HG02885 (cell line): ENCODE data around the gene STN1.

Experiments used
- ATAC-seq: cut with Tn5 transposase; IDR thresholded peaks from one replicate; pipeline ENCODE4 v1.9.1; 2021; ENCODE audit warnings: mild to moderate bottlenecking; ENCODE audit not compliant: unreplicated experiment, poor library complexity

The STN1 gene

GRCh38 chr10:103872137-103872931, 45.6 kb downstream of the STN1 start:
- no peak for ATAC-seq

- no peak for ATAC-seq
These were observed 47.0 kb downstream of the STN1 start for GRCh38 chr10:103871006-103871405.

- ATAC-seq, result no peak
These were observed 47.5 kb downstream of the STN1 start for GRCh38 chr10:103870516-103870915.

DNA sequence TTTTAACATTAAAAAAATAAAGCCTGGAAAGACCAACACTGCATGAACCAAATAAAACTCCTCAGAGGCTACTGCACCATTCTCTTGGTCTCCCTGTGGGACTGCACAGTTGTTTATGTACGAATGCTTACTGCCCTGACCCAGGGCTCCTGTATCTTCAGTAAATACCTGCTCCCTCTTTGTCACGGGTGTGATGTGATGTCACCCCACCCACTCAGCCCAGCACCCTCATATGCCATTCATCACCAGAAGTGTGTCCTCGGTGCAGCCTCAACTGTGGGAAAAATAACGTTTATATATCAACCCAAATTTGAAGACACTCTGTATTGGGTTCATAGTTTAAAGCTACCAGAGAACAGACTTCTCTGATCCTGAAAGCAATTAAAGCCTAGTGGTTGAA, 48.6 kb downstream of the STN1 start:
- no peak for ATAC-seq

DNA sequence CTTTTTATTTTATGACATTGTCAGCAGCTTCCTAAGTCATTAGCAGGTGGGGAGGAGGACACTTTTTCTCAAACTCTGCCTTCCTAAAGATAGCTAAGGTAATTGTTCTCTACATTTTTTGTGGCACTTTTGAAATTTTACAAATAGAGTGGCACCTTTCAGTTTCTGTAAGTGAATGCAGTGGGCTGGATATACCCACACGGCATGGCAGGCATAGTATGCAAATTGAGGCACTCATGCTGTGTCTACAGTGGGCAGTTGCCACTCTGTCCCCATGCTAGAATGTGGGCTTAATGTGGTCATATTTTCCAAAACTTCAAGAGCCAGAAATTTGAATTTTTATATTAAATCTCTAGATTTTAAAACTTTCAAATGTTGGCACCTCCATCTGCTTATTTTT, 49.8 kb downstream of the STN1 start:
- no peak for ATAC-seq

- ATAC-seq, result no peak
These were observed 56.5 kb downstream of the STN1 start for GRCh38 chr10:103861505-103861904.

DNA sequence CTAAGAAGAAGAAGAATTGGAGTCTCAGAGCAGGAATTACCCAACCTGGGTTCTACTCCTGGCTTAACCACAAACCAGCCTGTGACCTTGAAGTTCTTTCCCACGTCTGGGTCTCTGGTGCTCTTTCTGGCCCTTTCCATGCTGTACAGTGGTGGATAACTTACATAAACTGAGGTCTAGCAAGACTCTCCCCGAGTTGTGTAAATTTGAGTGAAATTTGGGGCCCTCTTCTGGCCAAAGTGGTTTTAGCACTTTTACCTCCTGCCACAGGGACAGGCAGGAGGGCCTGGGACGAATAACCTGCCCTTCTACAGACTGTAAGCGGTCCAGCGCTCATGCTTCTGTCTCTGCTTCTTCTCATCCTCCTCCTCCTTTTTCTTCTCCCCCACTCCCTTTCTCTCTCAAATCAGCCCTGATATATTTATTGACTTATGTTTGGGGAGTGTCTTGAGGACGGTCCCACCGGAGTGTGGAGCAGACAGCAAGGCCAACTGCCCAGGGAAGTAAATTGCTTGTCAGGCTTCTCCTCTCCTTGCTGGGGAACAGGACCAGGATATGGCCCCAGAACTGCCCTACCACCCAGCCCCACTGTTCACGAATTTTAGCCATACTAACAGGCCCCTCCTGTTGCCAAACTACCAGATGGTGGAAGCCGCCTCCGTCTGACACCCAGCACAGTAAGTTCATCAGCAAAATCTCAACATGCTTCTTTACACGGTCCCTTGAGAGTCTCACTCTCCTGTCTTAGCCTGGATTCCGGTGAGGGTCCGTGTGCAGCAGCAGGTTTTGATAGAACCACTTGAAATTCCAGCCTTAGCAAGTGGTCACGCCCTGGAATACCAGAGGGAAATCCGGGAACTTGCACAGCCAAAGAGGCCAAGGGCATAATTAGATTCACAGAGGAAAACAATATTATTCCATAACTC, 58.6 kb downstream of the STN1 start:
- peak; percentile 76 for ATAC-seq

GRCh38 chr10:103858360-103858759, 59.6 kb downstream of the STN1 start:
- ATAC-seq, result no peak

GRCh38 chr10:103856797-103857170, 61.2 kb downstream of the STN1 start:
- ATAC-seq, result no peak

DNA sequence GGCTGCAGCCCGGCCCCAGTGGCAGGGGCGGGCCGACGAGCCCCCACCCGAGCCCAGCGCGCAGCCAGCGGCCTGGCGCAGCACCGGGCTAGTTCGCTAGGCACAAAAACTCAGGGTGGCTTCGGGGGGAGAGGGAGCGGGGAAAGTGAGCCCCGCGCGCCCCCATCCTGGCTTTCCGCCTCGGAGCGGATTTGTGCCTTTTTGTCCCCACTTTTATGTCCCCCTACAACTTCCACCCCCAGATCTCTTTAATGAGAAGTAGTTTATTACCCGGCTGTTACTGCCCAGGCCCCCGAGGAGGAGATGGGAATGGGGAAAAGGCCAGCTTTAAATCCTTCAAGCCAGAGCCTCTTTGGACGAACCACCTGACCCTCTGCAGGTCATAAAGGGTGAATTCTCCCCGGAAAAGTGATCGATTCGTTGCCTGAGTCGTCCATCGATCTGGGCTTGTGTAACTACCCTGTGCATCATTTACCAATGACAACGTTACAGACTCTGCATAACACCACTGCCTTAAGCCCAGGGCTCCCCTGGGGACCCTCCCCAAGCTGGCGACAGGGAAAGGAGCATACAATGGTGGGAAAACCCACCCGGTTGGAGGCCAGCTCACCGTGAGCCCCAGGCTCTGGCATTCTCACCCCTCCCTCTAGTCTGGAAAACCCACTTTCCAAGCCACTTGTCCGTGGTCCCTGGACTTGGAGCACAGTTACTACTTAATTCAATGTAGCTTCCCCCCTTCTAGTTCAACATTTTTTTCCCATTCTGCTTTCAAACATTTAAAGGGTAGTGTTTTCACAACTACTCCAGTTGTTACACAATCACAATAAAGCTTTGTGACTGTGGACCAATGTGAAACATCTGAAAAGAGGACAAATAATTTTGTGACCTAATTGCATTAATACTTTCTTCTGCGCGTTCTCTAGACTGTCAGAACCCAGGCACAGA, 61.9 kb downstream of the STN1 start:
- ATAC-seq, result no peak

- ATAC-seq, result no peak
These were observed 62.6 kb downstream of the STN1 start, which contains the start of gene SH3PXD2A for GRCh38 chr10:103855424-103855823. Gene SH3PXD2A, minus strand, starts transcription at chr10:103855576. Its CDS starts 310 bp downstream, at chr10:103855266.

GRCh38 chr10:103854686-103855391, 63.1 kb downstream of the STN1 start:
- no peak for ATAC-seq

DNA sequence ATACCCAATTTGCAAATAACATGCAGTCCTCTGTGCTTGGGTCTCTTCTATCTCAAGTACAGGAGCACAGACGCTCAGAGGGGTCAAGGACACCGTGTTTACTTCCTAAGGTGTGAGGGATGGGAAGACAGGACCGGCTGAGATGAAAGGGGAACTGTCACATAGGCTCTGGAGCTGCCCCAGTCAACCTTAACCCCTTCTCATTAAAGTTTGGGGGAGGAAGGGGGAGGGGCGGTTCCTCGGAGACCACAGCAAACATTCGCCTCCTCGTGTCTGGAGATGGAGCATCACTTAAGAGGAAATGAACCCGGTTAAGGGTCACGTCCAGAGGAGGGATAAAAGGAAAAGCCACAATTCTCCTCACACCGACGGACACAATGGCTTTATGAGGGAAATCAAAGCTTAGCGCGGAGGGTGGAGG, 63.7 kb downstream of the STN1 start:
- no peak for ATAC-seq

DNA sequence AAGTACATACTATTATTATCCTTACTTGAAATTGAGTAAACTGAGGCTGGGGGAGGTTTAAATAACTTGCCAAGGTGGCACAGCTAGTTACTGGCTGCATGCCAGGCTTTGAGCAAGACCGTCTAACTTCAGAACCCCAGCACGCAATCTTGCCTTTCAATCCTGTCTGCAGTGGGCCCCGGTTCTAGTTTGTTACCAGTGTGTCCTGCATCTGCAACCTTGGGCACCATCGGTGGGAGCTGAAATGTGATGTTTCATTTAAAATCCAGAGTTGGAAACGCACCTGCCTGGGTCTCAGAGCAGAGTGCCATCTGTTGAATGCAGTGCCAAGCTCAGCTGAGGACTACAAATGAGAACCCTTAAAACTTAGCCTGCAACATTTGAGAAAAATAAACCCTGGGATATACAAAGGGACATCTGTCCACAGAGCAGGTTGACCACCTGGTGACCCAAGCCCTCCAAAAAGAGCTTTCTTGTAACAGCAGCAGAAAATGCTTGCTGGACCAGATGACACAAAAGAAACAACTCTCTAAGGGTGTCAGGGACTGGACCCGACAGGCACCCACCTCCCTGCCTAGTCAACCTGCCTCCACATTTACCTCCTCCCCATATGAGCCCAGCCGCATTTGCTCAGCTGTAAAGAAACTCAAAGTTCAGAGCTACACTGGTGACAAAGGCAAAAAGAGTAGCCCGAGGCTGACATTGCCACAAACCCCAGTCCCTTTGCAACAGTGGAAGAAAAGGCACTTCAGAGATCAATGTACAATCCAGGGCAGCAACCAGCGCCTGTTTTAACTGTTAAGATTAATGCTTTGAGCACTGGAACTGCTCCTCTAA, 64.3 kb downstream of the STN1 start:
- ATAC-seq, result no peak

- ATAC-seq, result no peak
These were observed 65.1 kb downstream of the STN1 start for GRCh38 chr10:103852856-103853255.

- no peak for ATAC-seq
These were observed 65.7 kb downstream of the STN1 start for GRCh38 chr10:103852189-103852711.

GRCh38 chr10:103851261-103851660, 66.7 kb downstream of the STN1 start:
- ATAC-seq, result no peak

- no peak for ATAC-seq
These were observed 67.5 kb downstream of the STN1 start for GRCh38 chr10:103850572-103850895.
